GM19438 (cell line): Measurements from ENCODE around the gene PSD4.

Source experiments
- ATAC-seq: cut with Tn5 transposase; IDR thresholded peaks from one replicate; pipeline ENCODE4 v1.9.1; 2021; ENCODE audit warnings: low read depth; ENCODE audit not compliant: unreplicated experiment

Gene PSD4

DNA sequence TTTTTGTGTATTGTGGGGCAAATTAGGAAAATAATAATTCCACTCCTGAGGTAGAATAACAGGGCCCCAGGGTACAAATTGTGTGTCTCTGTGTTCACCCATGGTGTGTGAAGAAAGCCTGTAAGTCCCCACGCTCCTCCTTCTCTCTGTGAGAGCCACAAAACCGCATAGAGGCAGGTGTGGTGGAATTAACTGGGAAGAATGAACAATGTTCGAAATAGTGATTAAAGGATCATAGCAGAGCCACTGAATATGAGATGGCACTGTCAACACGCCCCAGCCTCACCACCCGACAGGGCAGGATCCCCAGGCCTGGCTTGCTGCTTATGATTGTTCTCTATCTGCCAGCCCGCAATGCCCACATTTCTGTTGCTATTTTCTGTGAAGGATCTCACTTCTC, 32.3 kb upstream of the PSD4 start:
- ATAC-seq: no peak

- no peak for ATAC-seq
These were observed 31.5 kb upstream of the PSD4 start for GRCh38 chr2:113142290-113142689.

- no peak for ATAC-seq
These were observed 29.5 kb upstream of the PSD4 start for GRCh38 chr2:113144259-113144658.

DNA sequence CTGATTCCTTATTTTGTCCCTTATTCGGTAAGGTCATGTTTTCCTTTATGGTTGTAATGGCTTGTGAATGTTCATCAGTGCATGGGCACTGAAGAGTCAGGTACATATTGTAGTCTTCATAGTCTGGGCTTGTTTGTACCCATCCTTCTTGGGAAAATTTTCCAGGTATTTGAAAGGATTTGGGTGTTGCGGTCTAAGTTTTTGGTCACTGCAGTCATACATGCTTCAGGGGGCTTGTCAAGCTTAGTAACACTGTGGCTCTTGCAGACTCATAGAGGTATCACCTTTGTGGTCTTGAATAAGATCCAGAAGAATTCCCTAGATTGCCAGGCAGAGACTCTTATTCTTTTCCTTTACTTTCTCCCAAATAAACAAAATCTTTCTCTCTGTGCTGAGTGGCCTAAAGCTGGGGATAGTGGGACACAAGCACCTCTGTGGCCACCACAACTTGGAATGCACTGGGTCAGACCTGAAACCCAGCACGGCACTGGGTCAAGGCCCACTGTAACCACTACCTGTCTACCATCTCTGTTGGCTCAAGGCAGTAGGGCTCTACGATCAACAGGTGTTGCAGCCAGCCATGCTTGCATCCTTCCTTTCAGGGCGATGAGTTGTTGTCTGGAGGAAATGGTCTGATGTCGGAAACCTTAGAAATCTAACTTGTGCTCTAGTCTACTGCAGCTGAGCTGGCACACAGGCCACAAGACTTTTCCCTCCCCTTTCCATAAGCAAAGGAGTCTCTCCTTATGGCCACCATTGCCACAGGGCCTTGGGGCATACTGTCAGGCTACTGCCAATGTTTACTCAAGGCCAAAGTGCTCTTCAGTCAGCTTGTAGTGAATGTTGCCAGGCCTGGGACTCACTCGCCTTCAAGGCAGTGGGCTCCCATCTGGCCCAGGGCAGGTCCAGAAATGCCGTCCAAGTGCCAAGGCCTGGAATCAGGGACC, 24.9 kb upstream of the PSD4 start:
- no peak for ATAC-seq

DNA sequence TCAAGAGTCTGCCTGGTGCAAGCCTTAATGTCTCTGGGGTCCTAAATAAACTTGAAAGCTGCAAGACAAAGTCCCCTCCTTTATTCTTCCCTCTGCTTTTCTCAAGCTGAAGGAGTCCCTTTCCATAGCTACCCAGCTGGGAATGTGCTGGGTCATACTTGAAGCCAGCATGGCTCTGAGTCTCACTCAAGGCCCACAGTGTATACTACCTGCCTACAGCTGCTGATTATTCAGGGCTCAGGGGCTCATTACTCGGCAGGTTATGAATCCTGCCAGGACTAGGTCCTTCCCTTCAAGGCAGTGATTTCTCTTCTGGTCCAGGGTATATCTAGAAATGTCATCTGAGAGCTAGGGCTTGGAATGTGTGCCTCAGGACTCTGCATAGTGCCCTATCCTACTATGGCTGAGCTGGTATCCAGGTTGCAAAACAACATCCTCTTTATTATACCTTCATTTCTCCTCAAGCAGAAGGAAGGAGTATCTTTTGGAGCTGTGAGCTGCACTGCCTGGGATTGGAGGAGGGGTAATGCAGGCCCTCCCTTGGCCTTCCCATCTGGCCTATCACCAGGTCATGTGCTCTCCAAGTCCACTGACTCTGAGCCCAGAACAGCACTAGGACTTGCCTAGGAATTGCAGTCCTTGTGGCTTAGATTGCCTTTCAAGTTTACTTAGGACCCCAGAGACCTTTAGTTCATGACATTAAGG, 24.1 kb upstream of the PSD4 start:
- no peak for ATAC-seq

GRCh38 chr2:113150258-113150601, 23.5 kb upstream of the PSD4 start:
- ATAC-seq: no peak

- ATAC-seq: no peak
These were observed 18.4 kb upstream of the PSD4 start for GRCh38 chr2:113155331-113155730.

DNA sequence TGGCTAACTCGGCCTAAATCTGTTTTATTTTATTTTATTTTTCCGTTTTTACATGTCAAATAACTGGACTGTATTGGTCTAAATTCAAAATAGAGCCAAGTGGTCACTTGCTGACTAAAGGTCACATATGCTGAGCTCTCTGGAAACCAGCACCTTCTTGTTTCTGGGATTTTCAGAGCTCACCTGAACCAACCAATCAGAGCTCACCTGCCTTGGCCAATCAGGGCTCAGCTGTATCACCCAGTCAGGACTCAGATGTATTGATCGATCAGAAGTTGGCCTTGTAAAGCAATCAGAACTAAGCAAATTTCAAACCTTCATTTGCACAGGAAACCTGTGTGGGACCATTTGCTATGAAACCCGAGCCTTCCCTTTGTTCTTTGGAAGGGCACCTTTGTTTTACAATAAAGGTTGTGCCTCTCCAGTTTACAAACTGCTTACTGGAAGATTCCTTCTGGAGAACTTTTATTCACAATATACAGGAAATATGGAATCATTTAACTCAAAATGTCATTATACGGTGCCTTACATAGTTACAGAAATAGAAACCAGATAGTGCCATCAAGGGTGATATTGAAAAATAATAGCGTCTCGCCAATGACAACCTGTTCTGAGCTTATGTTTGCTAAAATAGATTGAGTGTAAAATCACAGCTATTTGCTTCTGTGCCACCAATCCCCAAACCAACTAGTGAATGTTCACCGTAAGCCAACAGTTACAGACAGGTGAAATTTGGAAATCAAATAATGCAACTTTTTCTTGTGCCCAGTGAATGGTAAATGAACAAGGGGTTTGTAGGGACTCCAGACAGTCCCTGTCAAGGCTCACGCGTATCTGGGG, 17.3 kb upstream of the PSD4 start:
- no peak for ATAC-seq

DNA sequence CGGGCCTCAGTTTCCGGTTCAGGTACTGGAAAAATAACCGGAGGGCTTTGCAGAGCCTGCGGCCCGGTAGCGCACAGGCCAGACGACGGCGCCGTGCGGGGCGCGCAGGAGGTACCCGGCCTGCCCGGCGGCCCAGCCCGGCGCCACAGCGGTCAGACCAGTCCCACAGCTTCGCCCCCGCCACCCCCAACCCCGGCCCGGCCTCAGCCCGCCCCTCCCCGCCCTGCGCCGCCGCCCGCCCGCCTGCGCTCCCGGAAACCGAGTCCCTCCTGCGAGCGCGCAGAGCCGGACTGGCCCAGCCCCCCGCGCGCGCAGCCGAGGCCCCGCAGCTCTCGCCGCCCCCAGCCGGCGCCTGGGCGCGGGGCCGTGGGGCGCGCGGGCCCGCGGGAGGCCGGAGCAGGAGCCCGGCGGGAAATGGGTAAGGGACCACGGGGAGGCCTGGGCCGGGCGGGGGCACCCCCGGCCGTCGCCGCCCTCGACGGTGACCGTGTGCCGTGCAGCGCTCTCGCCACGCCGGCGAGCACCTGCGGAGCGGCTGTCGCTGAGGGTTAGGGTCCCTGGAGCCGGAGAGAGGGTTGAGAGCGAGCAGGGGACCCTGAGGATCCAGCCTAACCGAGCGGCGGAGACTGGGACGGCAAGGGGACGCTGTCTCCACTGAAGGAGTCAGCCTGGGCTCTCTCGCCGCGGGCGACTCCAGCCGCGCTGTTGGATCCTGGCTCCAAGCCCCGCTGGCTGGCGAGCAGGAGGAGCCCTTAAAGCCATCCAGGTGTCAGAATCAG, 16.5 kb upstream of the PSD4 start:
- ATAC-seq: peak; percentile 75

GRCh38 chr2:113157897-113158753, 15.6 kb upstream of the PSD4 start:
- ATAC-seq: peak; percentile 13

DNA sequence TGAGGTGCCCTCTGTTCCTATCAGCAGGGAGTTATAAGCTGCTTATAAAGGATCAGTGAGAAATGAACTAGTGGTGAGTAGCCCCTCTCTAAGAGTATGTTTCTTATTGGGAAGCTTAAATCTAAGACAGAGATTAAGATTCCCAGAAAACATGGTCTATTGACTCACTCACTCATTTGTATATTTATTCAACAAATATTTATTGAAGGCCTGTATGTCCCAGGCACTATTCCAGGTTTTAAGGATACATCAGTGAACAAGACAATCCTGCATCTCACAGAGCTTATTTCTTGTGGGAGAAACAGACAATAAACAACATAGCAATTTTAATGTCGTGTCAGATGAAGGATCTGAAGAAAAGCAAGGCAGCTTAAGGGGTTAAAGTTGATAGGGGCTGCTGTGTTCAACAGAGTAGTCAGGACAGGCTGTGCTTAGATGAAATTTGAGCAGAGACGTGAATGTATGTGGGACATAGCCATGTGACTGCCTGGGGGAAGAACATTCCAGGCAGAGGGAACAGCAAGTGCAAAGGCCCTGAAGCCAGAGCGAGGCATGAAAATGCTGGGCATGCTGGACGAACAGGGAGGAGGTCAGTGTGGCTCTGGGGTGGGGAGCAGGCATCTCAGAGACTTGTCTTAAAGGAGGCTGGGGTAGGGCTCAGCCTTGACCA, 14.8 kb upstream of the PSD4 start:
- ATAC-seq: no peak

DNA sequence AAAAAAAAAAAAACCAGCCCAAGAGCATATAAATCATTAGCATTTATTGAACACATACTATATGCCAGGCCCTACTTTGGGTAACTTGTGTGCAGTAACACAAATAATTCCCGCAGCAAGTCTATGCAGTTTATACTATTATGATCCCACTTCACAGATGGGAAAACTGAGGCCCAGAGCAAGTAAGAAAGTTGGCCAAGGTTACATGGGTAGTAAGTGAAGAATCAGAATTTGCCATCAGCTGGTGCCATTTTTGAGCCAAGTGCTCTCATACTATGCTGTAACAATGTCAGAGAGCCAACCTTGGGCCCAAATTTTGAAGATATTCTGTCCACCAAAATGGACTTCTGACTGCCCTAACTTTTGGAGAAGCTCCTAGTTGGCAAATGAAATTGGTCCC, 13.5 kb upstream of the PSD4 start:
- no peak for ATAC-seq

- no peak for ATAC-seq
These were observed 12.8 kb upstream of the PSD4 start for GRCh38 chr2:113160962-113161361.

DNA sequence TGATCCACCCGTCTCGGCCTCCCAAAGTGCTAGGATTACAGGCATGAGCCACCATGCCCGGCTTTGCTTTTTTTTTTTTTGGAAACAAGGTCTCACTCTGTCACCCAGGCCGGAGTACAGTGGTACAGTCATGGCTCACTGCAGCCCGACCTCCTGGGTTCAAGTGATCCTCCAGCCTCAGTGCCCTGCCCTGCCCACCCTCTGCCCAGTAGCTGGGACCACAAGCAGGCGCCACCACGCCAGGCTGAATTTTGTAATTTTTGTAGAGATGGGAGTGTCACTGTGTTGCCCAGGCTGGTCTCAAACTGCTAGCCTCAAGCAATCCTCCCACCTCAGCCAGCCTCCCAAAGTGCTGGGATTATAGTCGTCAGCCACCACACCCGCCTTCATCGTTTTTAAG, 11.6 kb upstream of the PSD4 start:
- no peak for ATAC-seq

DNA sequence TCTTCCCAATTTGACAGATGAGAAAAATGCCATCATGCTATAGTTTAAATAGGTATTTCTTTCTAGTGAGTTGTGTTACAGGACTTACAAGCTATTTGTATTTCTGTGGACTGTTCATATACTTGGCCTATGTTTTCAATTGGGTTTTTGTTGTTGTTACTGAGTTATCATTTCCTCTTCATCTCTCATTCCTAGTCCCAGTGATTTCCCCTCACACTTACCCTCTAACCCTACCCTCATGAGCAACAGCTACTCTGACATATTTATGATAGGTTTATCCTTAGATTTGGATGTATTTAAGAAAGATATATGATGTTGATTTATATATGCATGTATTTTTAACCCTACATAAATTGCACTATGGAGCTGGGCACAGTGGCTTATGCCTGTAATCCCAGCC, 10.9 kb upstream of the PSD4 start:
- no peak for ATAC-seq

GRCh38 chr2:113164215-113164929, 9.4 kb upstream of the PSD4 start:
- no peak for ATAC-seq

GRCh38 chr2:113164930-113165585, 8.7 kb upstream of the PSD4 start:
- no peak for ATAC-seq

DNA sequence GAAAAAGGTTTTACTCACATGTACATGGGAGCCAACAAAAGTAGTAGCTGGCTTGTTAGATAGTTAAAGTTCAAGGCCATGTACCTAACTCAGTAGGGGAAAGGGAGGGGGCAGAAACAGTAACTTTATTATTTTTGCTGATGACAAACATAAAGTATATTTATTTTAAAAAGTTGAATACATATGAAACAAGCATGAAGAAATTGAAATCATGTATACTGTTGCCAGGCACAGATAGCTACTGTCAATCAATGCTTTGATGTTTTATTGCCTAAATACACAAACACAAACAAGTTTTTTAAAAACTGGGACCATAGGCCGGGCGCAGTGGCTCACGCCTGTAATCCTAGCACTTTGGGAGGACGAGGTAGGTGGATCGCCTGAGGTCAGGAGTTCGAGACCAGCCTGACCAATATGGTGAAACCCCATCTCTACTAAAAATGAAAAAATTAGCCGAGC, 7.6 kb upstream of the PSD4 start:
- no peak for ATAC-seq
